ACHN (cell line): ENCODE results near the gene PSMA3.

Source experiments
- DNase-seq: peaks from one replicate; pipeline ENCODE4 v3.0.0-alpha.2; 2015
- in situ Hi-C: cut with HindIII; loops from 2 replicates; pipeline ENCODE4 v1.10.0; 2017; ENCODE audit warnings: low sequenced_read_pairs, low pct_ligation_motif_present, low pct_unique_long_range_greater_than_20kb

The PSMA3 gene

GRCh38 chr14:58244556-58245387 lies at the start of gene PSMA3:
Gene PSMA3 (plus strand): TSS chr14:58244843. CDS start chr14:58244921, 78 bp downstream.
- peak; percentile 97 for DNase-seq
- in situ Hi-C loops: no loop called here

- in situ Hi-C loops: no loop called here
- no peak for DNase-seq
Observed at GRCh38 chr14:58196198-58196597, 48.4 kb upstream of the PSMA3 start.

DNA sequence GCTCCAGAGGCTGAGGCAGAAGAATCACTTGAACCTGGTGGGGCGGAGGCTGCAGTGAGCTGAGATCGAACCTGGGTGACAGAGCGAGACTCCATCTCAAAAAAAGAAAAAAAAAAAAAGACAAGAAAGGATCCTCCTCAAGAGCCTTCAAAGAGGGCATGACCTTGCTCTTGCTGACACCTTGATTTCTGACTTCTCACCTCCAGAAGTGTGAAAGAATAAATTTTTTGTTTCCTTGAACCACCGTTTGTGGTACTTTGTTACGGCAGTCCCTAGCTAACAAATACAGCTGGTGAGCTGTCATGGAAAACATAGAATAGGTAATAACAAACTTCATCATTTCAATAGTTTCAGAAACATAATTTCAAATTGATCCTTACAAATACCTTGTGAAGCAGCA lies 46.6 kb upstream of the PSMA3 start:
- in situ Hi-C loops: no loop called here
- DNase-seq: no peak

- peak; percentile 75 for DNase-seq
- in situ Hi-C loops: no loop called here
Observed at GRCh38 chr14:58199726-58200479, 44.7 kb upstream of the PSMA3 start, which contains the start of gene ACTR10. Gene ACTR10 (plus strand): TSS chr14:58200149. CDS start chr14:58200218, 69 bp downstream.

GRCh38 chr14:58200480-58200841 lies 44.2 kb upstream of the PSMA3 start:
- in situ Hi-C loops: no loop called here
- DNase-seq: no peak

DNA sequence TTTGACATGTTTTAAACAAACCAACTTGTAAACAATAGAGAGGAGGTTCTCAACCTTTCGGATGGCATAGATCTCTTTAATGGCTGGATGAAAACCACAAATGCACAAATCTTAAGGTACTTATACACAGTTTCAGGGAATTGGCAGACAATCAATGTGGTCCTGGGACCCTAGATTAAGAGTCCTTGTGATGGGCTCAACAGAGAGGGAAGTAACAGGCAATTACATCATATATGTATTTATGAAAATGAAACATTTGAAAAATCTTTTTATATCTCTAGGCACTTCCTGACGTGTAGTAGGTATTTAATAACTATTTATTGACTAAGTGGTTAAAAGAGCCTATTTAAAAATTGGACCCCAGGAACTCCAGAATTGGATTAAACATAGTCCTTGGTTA lies 43.8 kb upstream of the PSMA3 start:
- in situ Hi-C loops: no loop called here
- DNase-seq: no peak

GRCh38 chr14:58213176-58213575 lies 31.5 kb upstream of the PSMA3 start:
- DNase-seq: no peak
- in situ Hi-C loops: no loop called here

GRCh38 chr14:58215191-58215914 lies 29.3 kb upstream of the PSMA3 start:
- DNase-seq: no peak
- in situ Hi-C loops: no loop called here

DNA sequence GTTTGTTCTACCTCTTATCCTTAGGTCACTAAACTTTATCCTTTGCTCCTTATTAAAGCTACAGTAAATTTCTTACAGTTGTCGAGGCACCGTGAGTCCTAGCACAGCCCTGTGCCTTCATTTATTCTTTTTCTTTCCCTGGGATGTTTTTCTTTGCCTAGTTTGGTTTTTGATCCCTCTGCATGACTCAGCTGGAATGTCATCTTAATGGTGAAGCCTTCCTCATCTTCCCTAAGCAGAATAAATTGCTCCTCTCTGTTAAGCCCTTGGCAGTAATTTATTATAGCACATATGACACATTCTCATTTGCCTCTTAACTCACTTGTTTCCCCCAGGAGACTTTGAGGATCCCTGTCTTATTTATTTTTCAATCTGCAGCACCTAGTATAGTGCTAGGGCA lies 28.1 kb upstream of the PSMA3 start:
- peak; percentile 17 for DNase-seq

DNA sequence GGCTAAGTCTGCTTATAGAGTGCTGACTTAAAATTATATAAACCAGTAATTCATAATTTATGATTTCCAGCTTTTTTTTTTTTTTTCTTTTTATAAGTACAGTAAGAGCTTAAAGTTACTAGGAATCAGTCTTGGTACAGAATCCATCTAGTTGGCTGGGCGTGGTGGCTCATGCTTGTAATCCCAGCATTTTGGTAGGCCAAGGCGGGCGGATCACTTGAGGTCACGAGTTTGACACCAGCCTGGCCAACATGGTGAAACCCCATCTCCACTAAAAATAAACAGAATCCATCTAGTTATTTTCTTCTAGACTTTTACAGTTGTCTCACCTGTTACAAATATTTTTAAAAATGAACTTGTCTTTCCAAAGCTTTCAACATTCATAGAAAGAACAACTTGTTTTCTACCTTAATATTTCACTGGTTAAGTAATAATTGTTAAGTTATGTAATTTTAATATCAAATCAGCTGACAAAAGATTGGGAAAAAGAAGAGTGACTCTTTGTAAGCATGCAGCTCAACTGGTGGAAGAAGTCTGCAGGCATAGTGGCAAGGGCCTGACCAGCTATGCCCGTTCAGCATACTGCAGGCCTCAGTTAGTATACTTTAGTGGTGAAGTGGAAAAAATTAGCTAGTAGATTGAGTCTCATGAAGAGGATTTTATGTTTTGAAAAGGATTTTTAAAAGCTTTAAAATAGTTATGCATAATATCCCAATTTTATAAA lies 17.4 kb upstream of the PSMA3 start:
- in situ Hi-C loops: no loop called here
- no peak for DNase-seq

More for the DNA sequence above, 28.1 kb upstream of the PSMA3 start:
- in situ Hi-C loops: no loop called here

DNA sequence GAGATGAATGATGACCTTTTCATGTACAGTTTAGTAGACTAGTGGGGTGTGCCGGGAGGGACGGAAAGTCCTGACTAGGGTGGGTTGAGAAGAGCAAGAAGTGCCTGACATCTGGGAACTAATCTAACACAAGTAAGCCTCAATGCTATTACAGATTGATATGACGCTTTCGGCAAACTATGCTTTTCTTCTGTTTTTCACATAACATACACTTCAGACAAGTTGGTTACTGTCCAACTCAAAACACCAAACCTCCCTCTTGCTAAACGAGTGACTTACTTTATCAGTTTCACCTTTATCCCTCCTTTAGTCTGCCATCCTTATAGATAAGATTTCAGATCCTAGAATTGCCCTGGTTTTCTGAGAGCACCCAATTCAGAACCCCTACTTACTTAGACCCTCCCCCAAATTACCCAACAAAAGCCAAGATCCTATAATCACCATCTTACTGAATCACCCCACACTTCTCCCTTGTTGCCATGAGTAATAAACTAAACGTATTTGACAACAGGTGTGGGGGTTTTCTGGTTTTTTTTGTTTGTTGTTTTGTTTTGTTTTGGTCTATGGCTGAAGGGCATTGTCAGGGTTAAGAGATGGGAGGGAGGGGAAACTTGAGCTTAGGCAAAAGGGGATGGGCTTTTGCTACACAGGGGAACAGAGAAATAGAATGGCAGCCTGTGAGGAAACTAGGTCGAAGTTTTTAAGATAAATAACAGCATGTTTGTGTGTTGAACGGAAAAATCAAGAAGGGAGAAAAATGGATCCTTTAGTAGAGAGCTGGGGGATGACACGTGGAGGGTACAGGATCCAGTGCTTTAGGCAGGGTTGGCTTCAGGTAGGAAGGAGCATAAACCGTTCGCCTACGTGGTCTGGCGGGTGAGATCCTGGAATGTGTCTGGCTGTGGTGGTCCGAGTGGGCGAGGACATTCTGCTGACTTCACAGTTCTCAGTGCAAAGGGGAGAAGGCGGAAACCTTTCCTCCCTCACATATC lies 6.1 kb upstream of the PSMA3 start:
- DNase-seq: peak; percentile 29
- in situ Hi-C loops: no loop called here

DNA sequence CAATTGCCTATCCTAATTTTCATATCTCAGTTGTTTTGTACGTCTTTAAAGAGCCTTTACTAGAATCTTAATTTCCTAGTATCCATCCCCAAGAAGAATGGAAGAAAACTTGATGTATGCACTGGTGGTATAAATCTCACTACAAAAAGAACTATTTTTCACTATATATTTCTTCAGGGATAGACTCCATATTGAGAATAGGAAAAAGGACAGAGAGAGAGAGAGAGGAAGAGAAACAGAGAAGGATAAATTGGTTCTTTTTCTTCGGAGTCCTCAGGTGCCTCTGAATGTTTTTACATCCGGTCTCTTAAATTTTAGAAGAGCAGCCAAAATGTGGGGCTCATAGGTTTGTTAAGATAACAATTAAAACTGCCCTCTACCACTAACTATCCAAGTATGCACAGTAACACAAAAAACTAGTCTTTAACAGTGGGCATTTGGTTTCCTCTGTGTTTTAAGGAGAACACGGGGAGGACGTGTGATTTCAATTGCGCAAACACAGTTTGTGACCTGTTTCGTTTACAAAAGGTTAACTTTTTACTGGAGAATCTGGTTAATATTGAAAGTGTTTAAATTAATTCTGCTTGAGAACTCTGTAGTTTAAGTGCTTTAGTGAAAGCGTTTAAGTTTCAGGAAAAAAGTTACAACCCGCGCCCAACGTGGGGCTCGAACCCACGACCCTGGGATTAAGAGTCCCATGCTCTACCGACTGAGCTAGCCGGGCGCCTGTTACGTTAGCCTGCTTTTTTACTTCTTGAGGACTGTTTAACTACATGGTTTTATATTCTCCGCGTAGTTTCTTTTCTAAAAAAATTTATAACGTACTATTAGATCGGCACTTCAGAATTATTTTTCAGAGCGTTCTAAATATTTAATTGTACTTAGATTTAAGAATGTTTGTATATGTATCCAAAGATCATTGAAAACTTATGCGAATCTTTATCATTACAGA lies 5.1 kb upstream of the PSMA3 start:
- peak; percentile 64 for DNase-seq
- in situ Hi-C loops: no loop called here

- DNase-seq: peak; percentile 81
- in situ Hi-C loops: no loop called here
Observed at GRCh38 chr14:58243790-58244555, 670 bp upstream of the PSMA3 start.

- DNase-seq: no peak
- in situ Hi-C loops: no loop called here
Observed at GRCh38 chr14:58245562-58245961, 919 bp downstream of the PSMA3 start.

- in situ Hi-C loops: no loop called here
- DNase-seq: no peak
Observed at GRCh38 chr14:58249611-58250010, 5.0 kb downstream of the PSMA3 start.

GRCh38 chr14:58258156-58258555 lies 13.5 kb downstream of the PSMA3 start:
- no peak for DNase-seq
- in situ Hi-C loops: no loop called here
